Glutamatergic neuron (in vitro differentiated cells): Measurements from ENCODE around the gene STAG2. TPM values are rescaled to one million over a fixed set of nuclear protein-coding genes. Genes with fewer than 3 reads are reported as not detected.

Source experiments
- DNase-seq: peaks from one replicate; pipeline ENCODE4 v3.0.0; 2022
- H3K27ac Mint-ChIP-seq: one replicate; pipeline ENCODE4 v1.8.0; 2020; ENCODE audit warnings: mild to moderate bottlenecking, mixed read lengths, inconsistent platforms; ENCODE audit not compliant: unreplicated experiment
- H3K27me3 Mint-ChIP-seq: one replicate; pipeline ENCODE4 v1.8.0; 2020; ENCODE audit warnings: mild to moderate bottlenecking, moderate library complexity, mixed read lengths, inconsistent platforms; ENCODE audit not compliant: unreplicated experiment
- H3K36me3 Mint-ChIP-seq: one replicate; pipeline ENCODE4 v1.8.0; 2020; ENCODE audit warnings: mild to moderate bottlenecking, mixed read lengths, inconsistent platforms; ENCODE audit not compliant: unreplicated experiment
- H3K4me1 Mint-ChIP-seq: one replicate; pipeline ENCODE4 v1.8.0; 2020; ENCODE audit warnings: mild to moderate bottlenecking, low read depth, mixed read lengths, inconsistent platforms; ENCODE audit not compliant: unreplicated experiment
- H3K4me3 Mint-ChIP-seq: one replicate; pipeline ENCODE4 v1.8.0; 2020; ENCODE audit warnings: mild to moderate bottlenecking, mixed read lengths, inconsistent platforms; ENCODE audit not compliant: unreplicated experiment
- H3K9me3 Mint-ChIP-seq: one replicate; pipeline ENCODE4 v1.8.0; 2020; ENCODE audit warnings: mild to moderate bottlenecking, moderate library complexity, mixed read lengths, inconsistent platforms; ENCODE audit not compliant: unreplicated experiment
- CTCF ChIP-seq: fragments of 200-600 bp; sonication (generic); IDR thresholded peaks from one replicate; pipeline ENCODE4 v1.5.0; 2021; ENCODE audit not compliant: partially characterized antibody, unreplicated experiment
- total RNA-seq: library from RNA; stranded (reverse); fragmentation: NEBNext Ultra II Directional; extraction: Animal tissue kit (Norgen Biotek cat#: 25700); gene quantifications from one replicate; pipeline ENCODE4 v1.2.1, GENCODE V29; 2021; ENCODE audit not compliant: unreplicated experiment

STAG2 gene
- total RNA-seq, 1 donor from 2014 or later = 49.0 TPM

DNA sequence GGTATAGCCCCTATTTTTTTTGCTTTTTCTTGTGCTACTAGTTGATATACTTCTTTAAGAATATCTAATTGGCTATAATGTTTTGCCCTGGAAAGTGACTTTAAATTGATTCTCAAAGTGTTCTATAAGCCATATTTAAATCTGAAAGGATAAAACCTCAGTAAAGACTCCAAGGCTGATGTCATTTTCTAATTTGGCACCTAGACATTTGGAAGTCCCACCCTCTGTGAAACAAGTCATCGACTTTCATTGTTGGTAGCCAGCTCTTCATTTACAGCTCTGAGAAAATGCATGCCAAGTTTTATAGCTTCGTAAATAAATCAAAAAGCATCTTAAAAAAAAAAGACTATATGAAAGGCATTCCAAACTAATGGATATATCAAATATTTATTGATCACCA, 18.0 kb upstream of the STAG2 start:
- no peak overlapping the region for H3K27ac Mint-ChIP-seq

GRCh38 chrX:123949846-123950245, 11.7 kb upstream of the STAG2 start:
- no peak for DNase-seq
- Mint-ChIP-seq H3K4me3 (no peak overlapping the region), H3K36me3 (no peaks in the 10 kb centered on the region), H3K9me3 (peaks cover 2% of the 10 kb centered on the region), H3K27me3 (no peaks in the 10 kb centered on the region), H3K27ac (no peak overlapping the region), H3K4me1 (no peaks in the 10 kb centered on the region)
- no peak for TF ChIP-seq CTCF

More for the DNA sequence above, 18.0 kb upstream of the STAG2 start:
- H3K4me1 Mint-ChIP-seq = no peaks in the 10 kb centered on the region
- no peaks in the 10 kb centered on the region for H3K36me3 Mint-ChIP-seq
- H3K4me3 Mint-ChIP-seq = no peak overlapping the region
- peaks cover 2% of the 10 kb centered on the region for H3K9me3 Mint-ChIP-seq
- H3K27me3 Mint-ChIP-seq = no peaks in the 10 kb centered on the region
- DNase-seq = no peak
- TF ChIP-seq CTCF = no peak

- H3K9me3 Mint-ChIP-seq = peaks cover 6% of the 10 kb centered on the region
- DNase-seq = no peak
- H3K4me3 Mint-ChIP-seq = peak overlapping the region; percentile 94
- H3K4me1 Mint-ChIP-seq = peaks cover 6% of the 10 kb centered on the region
- H3K36me3 Mint-ChIP-seq = no peaks in the 10 kb centered on the region
- no peak for TF ChIP-seq CTCF
- H3K27ac Mint-ChIP-seq = peak overlapping the region; percentile 64
- H3K27me3 Mint-ChIP-seq = peaks cover 8% of the 10 kb centered on the region
Measured at GRCh38 chrX:123959281-123960063, 2.0 kb upstream of the STAG2 start.

GRCh38 chrX:123960956-123961267, 594 bp upstream of the STAG2 start:
- Mint-ChIP-seq H3K4me1 (peaks cover 9% of the 10 kb centered on the region), H3K27ac (peak overlapping the region; percentile 95), H3K36me3 (no peaks in the 10 kb centered on the region), H3K4me3 (peak overlapping the region; percentile 90), H3K27me3 (peaks cover 8% of the 10 kb centered on the region), H3K9me3 (peaks cover 6% of the 10 kb centered on the region)
- no peak for TF ChIP-seq CTCF
- DNase-seq = no peak

DNA sequence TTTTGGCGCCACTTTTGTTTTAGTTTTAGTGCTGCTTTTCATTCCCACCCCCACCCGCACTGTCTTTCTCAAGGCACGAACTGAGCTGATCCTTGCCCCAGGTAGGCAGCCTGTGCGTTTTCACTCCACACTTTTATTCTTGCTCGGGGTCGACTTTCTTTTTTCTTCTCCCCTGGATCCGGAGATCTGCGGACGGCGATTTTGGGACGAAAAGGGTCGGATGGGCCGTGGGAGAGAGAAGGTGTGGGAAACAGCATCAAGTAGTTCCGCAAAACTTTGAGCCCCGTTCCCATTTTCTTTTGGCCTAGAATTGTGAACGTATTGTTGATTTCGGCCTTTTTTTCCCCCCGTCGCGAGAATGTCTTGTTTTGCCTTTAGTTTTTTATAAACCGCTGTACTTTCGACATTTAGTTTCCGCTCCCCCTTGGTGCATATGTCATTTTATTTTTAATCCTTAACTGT, 531 bp downstream of the STAG2 start:
- H3K4me3 Mint-ChIP-seq = peak overlapping the region; percentile 95

More for the DNA sequence above, 531 bp downstream of the STAG2 start:
- H3K36me3 Mint-ChIP-seq = no peaks in the 10 kb centered on the region
- peaks cover 9% of the 10 kb centered on the region for H3K4me1 Mint-ChIP-seq
- no peak for DNase-seq
- peak overlapping the region; percentile 97 for H3K27ac Mint-ChIP-seq
- H3K9me3 Mint-ChIP-seq = peaks cover 6% of the 10 kb centered on the region
- no peak for TF ChIP-seq CTCF
- peaks cover 8% of the 10 kb centered on the region for H3K27me3 Mint-ChIP-seq
